H1 (cell line): Measurements from ENCODE around the gene EGLN2. TPM values are rescaled to one million over a fixed set of nuclear protein-coding genes. Genes with fewer than 3 reads are reported as not detected.

Source experiments
- ASH2L ChIP-seq: fragments of 200-600, 300-600 bp; sonication (generic); IDR thresholded peaks from one replicate; pipeline ENCODE4 v1.7.1; 2017; ENCODE audit warnings: low read length
- BACH1 ChIP-seq: IDR thresholded peaks from 2 replicates; pipeline ENCODE4 v1.6.1; 2012; ENCODE audit warnings: low read length, improper control_type of control experiment
- BCL11A ChIP-seq, 2 experiments: IDR thresholded peaks; one replicate each; pipeline ENCODE4 v1.6.1; 2011; ENCODE audit warnings: low read depth in 2 of 2, low read length in 2 of 2, mild to moderate bottlenecking in 2 of 2
- BRCA1 ChIP-seq: IDR thresholded peaks from 2 replicates; pipeline ENCODE4 v1.6.1; 2012; ENCODE audit warnings: low read depth, low read length, improper control_type of control experiment
- CBX5 ChIP-seq: fragments of 300-800, 300-1000 bp; sonication (generic); IDR thresholded peaks from 2 replicates; pipeline ENCODE4 v1.7.1; 2016; ENCODE audit warnings: antibody characterized with exemption, low read length, low read depth
- CBX8 ChIP-seq: fragments of 300-800, 300-1000 bp; sonication (generic); IDR thresholded peaks from 2 replicates; pipeline ENCODE4 v1.7.1; 2016; ENCODE audit warnings: low read depth, low read length, borderline replicate concordance
- CEBPB ChIP-seq: IDR thresholded peaks from 2 replicates; pipeline ENCODE4 v1.6.1; 2012; ENCODE audit warnings: low read depth, low read length
- CREB1 ChIP-seq: IDR thresholded peaks from 2 replicates; pipeline ENCODE4 v1.6.1; 2012; ENCODE audit warnings: inconsistent platforms
- EGR1 ChIP-seq: IDR thresholded peaks from 2 replicates; pipeline ENCODE4 v1.6.1; 2011; ENCODE audit warnings: low read depth, low read length, borderline replicate concordance
- EZH2 ChIP-seq: fragments of 200-600 bp; sonication (generic); IDR thresholded peaks from 2 replicates; pipeline ENCODE4 v1.7.1; 2012; ENCODE audit warnings: low read depth, mild to moderate bottlenecking, moderate library complexity, low read length, inconsistent platforms; ENCODE audit not compliant: severe bottlenecking
- FOSL1 ChIP-seq: IDR thresholded peaks from 2 replicates; pipeline ENCODE4 v1.6.1; 2011; ENCODE audit warnings: mild to moderate bottlenecking, low read depth, low read length, moderate library complexity; ENCODE audit not compliant: insufficient read depth
- JUND ChIP-seq: IDR thresholded peaks from 2 replicates; pipeline ENCODE4 v1.6.1; 2011; ENCODE audit warnings: mild to moderate bottlenecking, improper control_type of control experiment, low read length
- POLR2AphosphoS5 ChIP-seq: IDR thresholded peaks from 2 replicates; pipeline ENCODE4 v1.6.1; 2011; ENCODE audit warnings: low read depth, low read length
- RAD21 ChIP-seq, 2 experiments: IDR thresholded peaks in 1 of 2; conservative IDR thresholded peaks in 1 of 2; 2 replicates each; pipeline ENCODE4 v1.6.1; 2011; ENCODE audit warnings: low read depth in 2 of 2, low read length in 2 of 2, improper control_type of control experiment in 1 of 2, inconsistent platforms in 1 of 2, mild to moderate bottlenecking in 1 of 2, moderate library complexity in 1 of 2
- RBBP5 ChIP-seq: IDR thresholded peaks from 2 replicates; pipeline ENCODE4 v1.7.1; 2012; ENCODE audit warnings: low read depth, mild to moderate bottlenecking, inconsistent platforms, low read length, moderate library complexity, borderline replicate concordance
- RNF2 ChIP-seq: fragments of 200-900, 300-1000 bp; sonication (generic); IDR thresholded peaks from 2 replicates; pipeline ENCODE4 v1.7.1; 2016; ENCODE audit warnings: borderline replicate concordance, low read depth, mild to moderate bottlenecking, antibody characterized with exemption, low read length; ENCODE audit not compliant: poor library complexity, severe bottlenecking; ENCODE audit errors: missing control alignments
- SAP30 ChIP-seq: fragments of 300-600 bp; sonication (generic); IDR thresholded peaks from 2 replicates; pipeline ENCODE4 v1.7.1; 2012; ENCODE audit warnings: low read length, moderate library complexity, mild to moderate bottlenecking, inconsistent platforms; ENCODE audit not compliant: insufficient read depth, insufficient replicate concordance
- SIX5 ChIP-seq: IDR thresholded peaks from 2 replicates; pipeline ENCODE4 v1.6.1; 2011; ENCODE audit warnings: mild to moderate bottlenecking, low read depth, low read length
- SP2 ChIP-seq: IDR thresholded peaks from 2 replicates; pipeline ENCODE4 v1.6.1; 2012; ENCODE audit warnings: mild to moderate bottlenecking, low read length, inconsistent platforms
- TBP ChIP-seq: IDR thresholded peaks from 2 replicates; pipeline ENCODE4 v1.6.1; 2011; ENCODE audit warnings: low read depth, low read length, improper control_type of control experiment
- TCF12 ChIP-seq: IDR thresholded peaks from 2 replicates; pipeline ENCODE4 v1.6.1; 2011; ENCODE audit warnings: low read depth, mild to moderate bottlenecking, low read length
- polyA plus RNA-seq, 7 experiments: library from polyadenylated mRNA; depleted of rRNA in 3 of 7; stranded (reverse) in 5 of 7; unstranded in 2 of 7; fragments of >200 nt in 5 of 7; fragments of 200-250 nt in 2 of 7; gene quantifications; 1 replicate in 5 of 7; 2 replicates in 1 of 7; 4 replicates in 1 of 7; pipeline versions ENCODE4 v1.2.1 to v1.2.3, GENCODE V29; 2011 to 2013; ENCODE audit warnings: missing spikeins in 2 of 7, mixed read lengths in 2 of 7
- total RNA-seq: library from RNA; stranded (reverse); fragmentation: NEBNext Ultra II Directional; extraction: Animal tissue kit (Norgen Biotek cat#: 25700); gene quantifications from 2 replicates; pipeline ENCODE4 v1.2.1, GENCODE V29; 2021

EGLN2 gene
- total and polyA plus RNA-seq, 2 of the 8 experiments (the other 6 are each of a cell fraction or from before 2014, with no cell fraction given), result 86.9 to 103 TPM

- TF ChIP-seq RAD21 (IDR thresholded peaks at IDR 0.05 in 1 of 2, conservative IDR thresholded peaks at IDR 0.05 in 1 of 2; ENCODE audit: low read depth in 2 of 2, low read length in 2 of 2), result no peak
- TF ChIP-seq ASH2L, result peak; percentile 39
- no peak for TF ChIP-seq BACH1
- TF ChIP-seq FOSL1, result no peak
- no peak for TF ChIP-seq CBX8
- TF ChIP-seq TCF12, result no peak
- TF ChIP-seq CREB1, result peak; percentile 85
- TF ChIP-seq TBP, result peak; percentile 70; the same call in 1 of the 2 replicates
- TF ChIP-seq RNF2, result no peak
- no peak for TF ChIP-seq EZH2
- no peak for TF ChIP-seq CEBPB
- no peak for TF ChIP-seq CBX5
- no peak for TF ChIP-seq EGR1
- TF ChIP-seq SP2, result 0 out of 2 replicates have a peak, but pooled peaks have one; percentile 8
- TF ChIP-seq RBBP5, result 0 out of 2 replicates have a peak, but pooled peaks have one; percentile 53
- TF ChIP-seq POLR2AphosphoS5, result peak; percentile 84
- no peak for TF ChIP-seq JUND
- peak; percentile 20 for TF ChIP-seq SAP30
- TF ChIP-seq BRCA1, result no peak; the same call in 1 of the 2 replicates
- TF ChIP-seq BCL11A (IDR thresholded peaks at IDR 0.05; ENCODE audit: low read depth in 2 of 2, low read length in 2 of 2), result no peak
- TF ChIP-seq SIX5, result peak; percentile 32; the same call in 1 of the 2 replicates
Measured at GRCh38 chr19:40750874-40751537, 48.0 kb upstream of the EGLN2 start, which contains the start of gene SNRPA (continued).
